ENCODE measurements around the gene IQCK. TPM values are rescaled to one million over a fixed set of nuclear protein-coding genes. Genes with fewer than 3 reads are reported as not detected.
A peak's percentile ranks its signal among the peaks of the same experiment; 100 is the strongest.

The IQCK gene
- total RNA-seq, 1 donor from 2014 or later = 19.9 TPM

DNA sequence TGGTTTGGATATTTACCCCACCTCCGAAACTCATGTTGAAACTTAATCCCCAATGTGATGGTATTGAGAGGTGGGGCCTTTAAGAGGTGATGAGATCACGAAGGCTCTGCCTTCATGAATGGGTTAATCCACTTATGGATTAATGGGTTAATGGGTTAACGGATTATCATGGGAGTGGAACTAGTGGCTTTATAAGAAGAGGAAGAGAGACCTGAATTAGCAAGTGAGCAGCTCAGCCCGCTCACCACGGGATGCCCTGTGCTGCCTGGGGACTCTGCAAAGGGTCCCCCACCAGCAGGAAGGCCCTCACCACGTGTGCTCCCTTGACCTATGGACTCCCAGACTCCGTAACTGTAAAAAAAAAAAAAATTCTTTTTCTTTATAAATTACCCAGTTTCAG lies 183.1 kb downstream of the IQCK start:
- no peaks in the 10 kb centered on the region for H3K27me3 ChIP-seq (ENCODE audit: control insufficient read depth, insufficient read depth, low read length)
- no peak overlapping the region for H3K4me3 ChIP-seq (ENCODE audit: low read depth, low read length)
- no peak for DNase-seq (ENCODE audit: low read depth)
- TF ChIP-seq CTCF (IDR thresholded peaks at IDR 0.05; ENCODE audit: insufficient read depth, low read length, poor library complexity, severe bottlenecking) = no peak
- H3K36me3 ChIP-seq (ENCODE audit: control insufficient read depth, insufficient read depth, low read length) = no peaks in the 10 kb centered on the region

GRCh38 chr16:19907161-19907992 lies 189.3 kb downstream of the IQCK start:
- TF ChIP-seq CTCF (IDR thresholded peaks at IDR 0.05; ENCODE audit: insufficient read depth, low read length, poor library complexity, severe bottlenecking) = peak; percentile 95
- DNase-seq (ENCODE audit: low read depth) = no peak
- no peaks in the 10 kb centered on the region for H3K27me3 ChIP-seq (ENCODE audit: control insufficient read depth, insufficient read depth, low read length)
- H3K36me3 ChIP-seq (ENCODE audit: control insufficient read depth, insufficient read depth, low read length) = no peaks in the 10 kb centered on the region
- no peak overlapping the region for H3K4me3 ChIP-seq (ENCODE audit: low read depth, low read length)

Other genes with a start within 250 kb of the IQCK start
- 81.5 and 81.9 TPM in 2 replicates for gene GDE1, start 196.2 kb upstream of the IQCK start, total RNA-seq
- gene CCP110, start 194.3 kb upstream of the IQCK start, total RNA-seq = 6.6 and 7.4 TPM in 2 replicates
- gene VPS35L, start 162.6 kb upstream of the IQCK start, total RNA-seq = 62.8 and 66.5 TPM in 2 replicates
- gene KNOP1, start within 50 bp of the IQCK start, total RNA-seq = 22.2 and 32.8 TPM in 2 replicates
- 11.2 and 14.0 TPM in 2 replicates for gene GPRC5B, start 166.6 kb downstream of the IQCK start, total RNA-seq

All from kidney epithelial cell (primary cell).